Brain pericyte (primary cell): ENCODE data around the gene UBASH3A.

Experiments used
- DNase-seq: peaks from one replicate; pipeline ENCODE4 v3.0.0-alpha.2; 2012; ENCODE audit warnings: low read depth, low spot score

The UBASH3A gene

GRCh38 chr21:42486531-42486930 is 82.8 kb downstream of the UBASH3A start:
- no peak for DNase-seq

GRCh38 chr21:42489006-42489563 is 85.4 kb downstream of the UBASH3A start:
- no peak for DNase-seq

- DNase-seq, result no peak
Measured at GRCh38 chr21:42489991-42490390, 86.3 kb downstream of the UBASH3A start.

GRCh38 chr21:42490720-42491119 is 87.0 kb downstream of the UBASH3A start:
- no peak for DNase-seq

GRCh38 chr21:42491328-42491727 is 87.6 kb downstream of the UBASH3A start:
- DNase-seq, result no peak

- DNase-seq, result no peak
Measured at GRCh38 chr21:42492201-42492600, 88.5 kb downstream of the UBASH3A start.

GRCh38 chr21:42493109-42494060 is 89.7 kb downstream of the UBASH3A start:
- DNase-seq, result no peak

- DNase-seq, result no peak
Measured at GRCh38 chr21:42495027-42495426, 91.3 kb downstream of the UBASH3A start.

GRCh38 chr21:42495765-42496119 is 92.0 kb downstream of the UBASH3A start:
- no peak for DNase-seq

GRCh38 chr21:42496120-42496838 is 92.6 kb downstream of the UBASH3A start, which contains the start of gene RSPH1:
TSS of gene RSPH1 (minus strand) at chr21:42496224. CDS start at chr21:42496186, 38 bp downstream.
- DNase-seq, result peak; percentile 95

GRCh38 chr21:42496839-42497202 is 93.1 kb downstream of the UBASH3A start:
- DNase-seq, result no peak
